Stimulated activated CD8-positive, alpha-beta memory T cell treated with anti-CD3 and anti-CD28 coated beads, Interleukin-2, amount 100 ng/mL, for 48 hours (primary cell): Measurements from ENCODE around the gene TXNDC16.

ENCODE experiments used
- DNase-seq, 2 donors: peaks; one replicate each; pipeline ENCODE4 v3.0.0-alpha.2; 2020; ENCODE audit warnings: low read depth in 2 of 2

The TXNDC16 gene

DNA sequence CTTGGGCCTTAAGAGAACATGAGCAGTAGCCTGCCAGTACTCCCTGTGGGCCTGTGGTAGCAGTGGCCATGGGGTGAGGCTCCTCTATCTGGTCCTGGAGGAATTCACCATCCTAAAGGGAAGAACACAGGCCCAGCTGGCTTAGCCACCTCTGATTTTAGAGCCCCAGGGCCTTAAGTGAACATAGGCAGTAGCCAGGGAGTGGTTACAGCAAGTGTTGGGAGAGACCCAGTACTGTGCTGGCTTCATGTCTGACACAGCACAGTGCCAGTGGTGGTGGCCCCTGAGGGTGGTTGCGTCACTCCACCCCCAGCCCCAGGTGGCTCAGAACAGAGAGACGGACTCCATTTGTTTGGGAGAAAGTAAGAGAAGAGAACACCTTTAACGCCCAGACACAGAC is 105.1 kb downstream of the TXNDC16 start:
- no peak for DNase-seq

DNA sequence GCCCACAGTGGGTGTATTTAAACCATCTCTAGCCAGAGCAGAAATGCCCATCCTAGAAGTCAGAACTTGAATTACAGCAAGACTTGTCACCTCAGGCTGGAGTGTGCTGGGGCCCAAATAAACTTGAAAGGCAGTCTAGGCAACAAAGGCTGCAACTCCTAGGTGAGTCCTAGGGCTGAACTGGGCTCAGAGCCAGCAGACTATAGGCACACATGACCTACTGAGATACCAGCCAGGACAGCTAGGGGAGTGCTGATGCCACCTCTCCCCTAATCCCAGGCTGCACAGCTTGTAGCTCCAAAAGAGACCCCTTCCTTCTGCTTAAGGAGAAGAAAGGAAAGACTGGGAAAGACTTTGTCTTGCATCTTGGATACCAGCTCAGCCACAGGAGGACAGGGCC is 106.0 kb downstream of the TXNDC16 start:
- no peak for DNase-seq

DNA sequence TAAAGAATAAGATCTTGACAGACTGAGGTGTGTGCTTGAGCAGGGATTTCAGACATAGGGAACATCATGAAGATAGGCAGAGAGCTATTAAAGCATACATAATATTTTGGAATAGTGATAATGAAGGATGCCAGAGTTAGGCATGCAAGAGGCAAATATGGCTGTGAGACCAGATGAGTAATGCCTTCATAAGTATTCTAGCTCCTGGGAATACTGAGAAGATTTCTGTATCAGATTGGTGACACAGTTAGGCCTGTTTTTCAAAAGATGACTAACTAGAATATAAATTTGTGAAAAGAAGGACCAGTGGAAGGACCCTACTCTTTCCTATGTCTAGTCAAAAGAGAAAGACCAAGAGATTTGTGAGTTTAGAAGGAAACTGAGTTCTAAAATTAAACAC is 108.8 kb downstream of the TXNDC16 start:
- DNase-seq = no peak

DNA sequence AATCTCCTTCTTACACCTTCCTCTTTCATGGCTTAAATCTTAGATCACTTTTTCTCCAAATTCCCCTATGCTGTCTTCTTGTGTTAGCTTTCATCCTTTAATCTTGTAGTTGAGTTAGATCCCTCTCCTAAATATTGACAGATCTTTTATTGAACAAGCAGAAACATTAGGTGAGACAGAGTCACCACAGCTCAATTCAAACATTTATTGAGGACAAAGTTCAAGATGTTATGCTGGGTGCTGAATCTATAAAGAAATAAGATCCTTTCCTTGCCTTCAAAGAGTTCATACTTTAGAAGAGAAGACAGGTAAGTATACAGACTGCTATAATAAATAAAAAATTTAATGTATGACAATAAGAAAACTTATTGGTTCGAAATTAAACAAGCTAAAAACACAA is 109.7 kb downstream of the TXNDC16 start:
- DNase-seq = no peak

DNA sequence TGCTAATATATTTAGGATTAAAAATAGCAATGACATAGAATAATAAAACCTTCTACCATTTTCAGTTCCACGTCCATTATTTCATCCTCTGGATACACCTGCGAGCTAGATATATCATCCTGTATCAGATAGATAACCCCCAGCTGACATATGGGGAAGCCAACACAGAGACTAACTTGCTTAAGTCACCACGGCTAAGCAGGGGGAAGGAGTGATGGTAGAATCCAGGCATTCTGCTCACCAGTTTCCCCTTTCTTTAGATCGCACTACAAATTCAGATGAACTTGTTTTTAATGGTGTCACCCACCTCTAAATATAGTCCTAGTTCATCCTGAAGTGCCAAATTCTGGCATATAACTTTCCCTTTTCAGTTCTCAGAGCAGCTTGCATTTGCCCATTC is 110.1 kb downstream of the TXNDC16 start:
- DNase-seq = no peak

DNA sequence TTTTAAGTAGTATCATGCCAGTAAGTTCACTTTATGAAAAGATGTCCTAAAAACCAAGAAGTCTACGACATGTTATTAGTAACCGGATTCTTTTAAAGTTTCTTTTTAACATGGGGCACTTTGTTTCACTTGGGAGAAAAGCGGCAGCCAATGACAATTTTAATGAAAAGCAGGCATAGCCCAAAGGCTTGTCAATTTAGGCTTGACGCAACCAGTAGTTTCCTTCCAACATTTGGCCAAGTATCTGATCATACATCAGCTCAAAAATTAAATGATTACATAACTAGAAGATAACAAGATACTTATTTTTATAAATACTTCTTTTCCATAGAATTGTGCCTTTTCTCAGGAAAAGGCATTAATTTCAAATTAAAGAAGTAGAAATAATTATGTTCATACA is 112.8 kb downstream of the TXNDC16 start:
- no peak for DNase-seq

DNA sequence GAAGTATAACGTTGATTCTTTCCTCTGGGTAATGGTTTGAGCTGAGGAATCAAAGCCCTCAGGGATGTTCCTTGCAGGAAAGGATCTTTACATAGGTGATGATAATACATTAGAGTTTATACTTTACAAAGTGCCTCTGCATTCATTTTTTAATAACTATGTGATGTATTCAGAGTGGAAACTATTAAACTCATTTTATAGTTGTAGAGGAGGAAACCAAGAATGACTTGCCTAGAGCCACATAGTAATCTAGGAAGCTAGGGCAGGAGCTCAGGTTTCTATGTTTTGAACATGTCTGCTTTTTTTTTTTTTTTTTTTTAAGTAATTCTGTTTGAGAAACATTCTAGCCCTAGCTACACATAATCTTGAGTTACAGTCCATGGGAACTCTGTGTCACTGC is 117.3 kb downstream of the TXNDC16 start:
- DNase-seq = no peak

DNA sequence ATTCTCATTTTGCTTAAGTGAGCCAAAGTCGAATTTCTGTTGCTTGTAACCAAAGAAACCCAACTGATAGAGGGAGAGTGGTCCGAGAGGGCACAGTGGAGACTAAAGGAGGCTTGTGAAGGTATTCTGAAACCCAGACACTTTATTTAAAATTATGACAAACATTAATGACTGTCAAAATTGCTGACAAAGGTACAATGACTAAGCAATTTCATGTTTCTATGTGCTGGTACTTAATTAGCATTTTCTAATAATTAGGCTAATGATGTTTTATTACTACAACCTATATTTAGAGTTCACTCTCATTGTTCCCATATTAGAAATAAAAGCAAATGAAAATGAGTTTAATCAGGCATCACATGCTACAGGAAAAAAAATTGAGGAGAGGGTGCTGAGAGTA is 121.8 kb downstream of the TXNDC16 start:
- no peak for DNase-seq

DNA sequence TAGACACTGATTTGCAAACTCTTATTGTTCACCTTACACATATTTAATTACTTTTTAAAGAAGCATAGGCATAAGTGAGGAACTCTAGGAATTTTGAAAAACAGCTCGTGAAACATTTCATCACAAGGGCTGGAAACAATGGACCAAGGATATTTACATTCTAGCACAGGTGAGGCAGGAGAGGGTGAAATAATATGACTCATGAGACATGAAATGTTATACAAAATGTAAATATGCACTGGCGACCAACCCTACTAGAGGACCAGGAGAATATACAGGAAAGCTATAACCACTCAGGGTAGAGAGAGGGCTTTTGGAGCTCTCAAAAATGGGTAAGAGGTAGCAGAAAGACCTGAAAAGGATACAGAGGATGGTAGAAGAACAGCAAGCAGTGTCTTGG is 122.9 kb downstream of the TXNDC16 start:
- no peak for DNase-seq

DNA sequence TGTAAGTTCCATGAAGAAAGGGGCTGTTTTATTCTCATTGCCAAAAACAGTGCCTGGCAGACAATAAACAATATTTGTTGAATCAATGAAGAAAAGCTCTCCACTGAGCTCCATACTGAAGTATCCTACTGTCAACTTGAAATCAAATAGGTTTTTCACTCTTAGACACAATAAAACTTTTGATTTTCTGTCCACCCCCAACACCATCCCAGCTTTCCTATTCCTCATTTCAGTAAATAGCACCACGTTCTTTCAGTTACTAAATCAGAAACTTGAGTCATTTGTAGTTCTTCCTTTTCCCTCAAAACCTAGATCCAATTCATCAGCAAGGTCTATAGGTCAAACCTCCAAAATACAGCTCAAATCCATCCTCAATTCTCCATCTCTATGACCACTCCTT is 124.8 kb downstream of the TXNDC16 start:
- no peak for DNase-seq

DNA sequence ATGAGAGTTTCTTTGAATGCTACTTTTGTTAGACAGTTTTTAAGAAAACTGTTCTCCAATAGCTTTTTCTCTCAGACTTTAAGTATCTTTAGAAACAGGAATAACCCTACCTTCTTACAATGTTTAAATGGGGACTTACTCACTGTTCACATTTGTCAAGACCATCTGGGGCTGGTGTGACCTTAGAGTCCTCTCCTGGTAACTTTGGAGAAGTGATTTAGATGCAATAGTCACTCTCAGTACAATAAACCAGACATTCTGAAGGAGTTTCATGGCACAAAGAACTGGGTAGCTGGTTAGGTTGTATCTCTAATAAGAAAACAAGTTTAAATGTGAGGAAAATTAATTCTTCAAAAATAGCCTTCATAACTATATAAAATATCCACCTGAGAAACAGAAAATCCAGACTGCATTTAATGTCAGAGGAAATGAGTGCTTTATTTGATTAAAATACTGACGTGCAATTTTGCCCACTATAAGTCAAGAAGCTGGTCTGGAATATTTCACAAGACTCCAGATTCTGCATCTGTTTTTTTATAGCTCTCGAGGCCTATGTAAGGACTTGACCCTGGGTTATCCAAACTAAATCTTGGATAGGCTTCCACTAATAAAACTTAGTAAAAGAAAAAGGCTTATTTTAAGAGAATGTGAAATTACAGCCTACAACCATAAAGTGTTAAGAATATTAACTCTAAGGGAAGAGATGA is 129.5 kb downstream of the TXNDC16 start:
- DNase-seq = no peak

DNA sequence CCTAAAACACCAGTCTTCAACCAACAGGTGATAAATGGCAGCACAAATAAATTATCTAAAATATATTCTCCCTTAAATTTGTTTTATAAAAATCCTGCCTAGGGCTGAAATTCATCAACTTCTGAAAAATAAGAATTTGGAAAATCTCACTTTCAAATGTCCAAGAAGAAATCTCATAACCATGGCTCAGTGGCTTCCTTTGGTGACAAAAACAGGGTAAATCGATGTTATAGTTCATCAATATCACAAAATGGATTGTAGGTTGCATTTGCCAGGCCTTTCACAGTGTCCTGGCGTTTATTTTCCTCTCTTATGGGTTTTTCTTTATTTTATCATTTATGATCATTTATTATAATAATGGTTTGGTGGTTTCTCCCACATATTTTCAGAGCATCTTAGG is 135.2 kb downstream of the TXNDC16 start:
- DNase-seq = no peak

DNA sequence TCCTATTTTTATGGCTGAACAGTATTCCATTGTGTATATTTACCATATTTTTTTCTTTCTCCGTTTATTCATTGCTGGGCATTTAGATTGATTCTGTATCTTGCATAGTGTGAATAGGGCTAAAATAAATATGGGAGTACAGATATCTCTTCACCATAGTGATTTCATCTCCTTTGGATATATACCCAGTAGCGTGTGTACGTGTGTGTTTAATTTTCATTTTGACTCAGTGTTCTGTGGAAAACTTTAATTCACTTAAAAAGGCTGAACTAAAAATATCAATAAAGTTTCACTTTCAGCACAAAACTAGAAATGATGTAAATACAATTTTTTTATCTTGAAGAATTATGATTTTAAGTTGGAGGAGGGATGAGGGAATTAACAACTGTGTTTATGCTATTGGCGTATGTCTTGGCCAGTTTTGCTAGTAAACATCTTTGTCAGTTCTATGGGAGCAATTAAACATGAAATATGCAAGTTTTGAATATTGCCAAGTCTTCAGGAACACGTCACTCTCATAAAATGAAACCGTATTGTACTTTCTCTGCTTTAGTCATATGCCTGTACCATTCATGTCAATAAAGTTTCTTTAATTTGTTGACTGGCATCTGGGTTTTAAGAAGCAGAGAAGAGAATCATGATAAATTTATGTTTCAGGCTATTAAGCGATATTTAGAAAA is 138.4 kb downstream of the TXNDC16 start:
- no peak for DNase-seq

DNA sequence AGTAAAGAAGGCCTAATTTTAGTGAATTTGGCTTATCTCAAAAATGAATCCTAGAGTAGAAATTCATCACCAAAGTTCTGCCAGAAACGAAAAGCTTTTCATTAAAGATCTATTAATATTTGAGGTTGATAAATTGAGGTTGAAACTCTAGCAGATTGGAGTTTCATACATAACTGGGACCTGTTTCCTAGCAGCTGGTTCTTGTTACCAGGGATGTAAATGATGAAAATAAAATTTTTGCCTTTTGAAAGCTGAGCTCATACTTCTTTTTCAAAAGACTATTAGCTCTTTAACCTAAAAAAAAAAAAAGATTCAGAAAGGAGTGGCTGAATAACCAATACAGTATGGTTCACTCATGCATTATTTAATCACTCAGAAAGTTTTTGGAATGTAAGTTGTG is 139.9 kb downstream of the TXNDC16 start:
- DNase-seq = no peak

DNA sequence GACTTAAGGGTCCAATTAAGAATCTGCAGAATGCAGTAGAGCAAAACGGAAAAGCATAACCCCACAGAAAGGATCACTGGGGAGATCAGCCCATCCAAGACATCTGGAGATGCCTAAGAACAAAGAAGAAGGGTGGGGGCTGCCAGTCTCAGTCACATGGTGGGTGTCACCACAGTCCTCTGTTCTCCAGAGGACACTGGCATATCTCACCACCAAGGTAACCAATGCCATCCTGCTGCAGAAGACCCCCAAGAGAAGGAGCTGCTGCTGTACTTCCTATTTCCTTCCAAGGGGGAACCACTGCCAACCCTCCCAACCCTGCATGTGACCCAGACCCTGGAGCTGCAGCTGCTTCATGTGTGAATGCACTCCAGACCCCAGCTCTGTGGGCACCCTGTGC is 147.0 kb downstream of the TXNDC16 start:
- no peak for DNase-seq

DNA sequence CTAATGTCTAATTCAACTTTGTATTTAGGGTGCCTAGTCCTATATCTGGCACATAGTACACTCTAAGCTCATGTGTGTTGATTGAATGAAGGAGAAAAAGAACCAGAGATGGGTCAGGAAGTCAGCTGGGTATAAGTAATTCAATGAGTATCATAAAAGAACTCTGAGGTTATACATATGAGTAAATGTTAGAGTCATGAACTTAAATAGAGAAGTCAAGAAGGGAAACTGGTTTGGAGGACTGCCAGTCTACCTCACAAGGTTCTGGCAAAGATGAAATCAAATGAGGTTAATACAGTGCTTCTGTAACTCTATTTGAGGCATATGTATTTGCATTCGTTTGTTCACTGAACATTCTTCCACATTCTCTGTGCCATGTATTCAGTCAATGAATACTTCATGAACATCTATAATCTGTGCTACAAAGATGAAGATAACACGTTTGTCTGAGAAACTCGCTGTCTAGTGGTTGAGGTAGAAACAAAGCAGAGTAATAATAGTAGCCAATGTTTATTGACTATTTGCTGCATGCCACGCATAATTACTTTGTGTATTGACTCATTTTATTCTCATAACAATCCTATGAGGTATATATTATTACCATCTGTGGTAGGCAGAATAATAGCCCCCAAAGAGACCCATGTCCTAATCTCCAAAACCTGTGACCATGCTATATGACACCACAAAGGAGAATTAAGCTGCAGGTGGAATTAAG is 149.3 kb downstream of the TXNDC16 start:
- no peak for DNase-seq

DNA sequence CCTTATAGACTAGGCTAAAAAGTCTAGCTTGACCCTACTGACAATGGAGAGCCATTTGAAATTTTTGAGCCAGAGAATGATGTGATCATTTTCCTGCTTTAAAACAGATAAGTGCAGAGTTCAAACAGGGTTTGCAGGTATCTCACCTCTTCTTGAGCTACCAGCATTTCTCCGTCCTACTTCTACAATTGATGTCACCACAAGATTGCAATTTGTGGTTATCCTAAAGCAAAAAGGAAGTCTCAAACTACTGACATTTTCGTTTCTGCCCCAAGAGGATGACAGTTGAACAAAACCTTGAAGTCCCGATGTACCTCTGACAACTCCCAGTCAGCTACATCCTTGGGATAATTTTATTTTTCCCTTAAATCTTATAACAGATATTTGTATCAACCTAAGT is 151.5 kb downstream of the TXNDC16 start:
- no peak for DNase-seq

DNA sequence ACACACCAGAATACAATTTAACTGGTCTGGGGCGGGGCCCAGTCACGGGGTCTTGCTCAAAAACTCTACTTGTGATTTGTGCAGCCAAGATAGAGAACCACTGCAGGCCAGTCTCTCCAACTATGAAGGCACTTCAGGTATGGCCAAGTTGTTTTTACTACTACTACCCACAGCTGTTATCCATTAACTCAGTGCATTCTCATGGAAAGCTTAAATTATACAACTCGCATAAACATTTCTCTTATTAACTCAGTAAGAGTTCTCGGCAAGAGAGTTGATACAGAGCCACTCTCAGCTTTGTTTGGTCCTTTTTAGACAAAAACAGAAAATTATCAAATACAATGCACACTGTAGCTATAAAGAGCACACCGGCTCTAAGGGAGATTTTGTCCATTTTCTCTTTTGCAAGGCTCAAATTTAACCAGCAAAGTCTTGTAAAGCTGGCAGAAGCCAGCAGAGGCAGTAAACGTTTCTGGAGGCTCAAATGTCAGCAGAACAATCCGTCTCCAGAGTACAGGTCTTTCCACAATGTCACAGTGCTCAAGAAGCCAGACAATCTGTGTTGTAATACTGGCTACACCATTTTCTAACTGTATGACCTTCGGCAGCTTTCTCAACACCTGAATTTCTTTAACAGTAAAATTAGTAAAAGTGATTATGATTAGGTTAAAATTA is 152.2 kb downstream of the TXNDC16 start:
- DNase-seq = no peak

DNA sequence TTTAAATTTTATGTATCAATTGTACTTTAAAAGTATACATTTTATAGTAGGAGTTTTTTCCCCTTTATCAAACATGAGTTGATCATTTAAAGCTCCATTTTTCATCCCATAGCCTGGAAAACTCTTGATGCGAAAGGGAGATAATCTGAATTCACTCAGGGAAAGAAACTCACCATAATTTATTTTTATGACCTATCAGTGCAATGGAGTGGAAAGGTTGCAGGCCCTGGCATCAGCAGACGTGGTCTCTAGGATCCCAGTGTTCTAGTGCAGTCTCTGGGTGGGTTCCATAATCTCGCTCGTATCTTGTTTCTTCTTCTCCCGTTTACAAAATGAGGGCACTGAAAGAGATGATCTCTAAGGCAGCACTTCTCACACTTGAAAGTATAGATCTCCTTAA is 153.2 kb downstream of the TXNDC16 start:
- DNase-seq = no peak

DNA sequence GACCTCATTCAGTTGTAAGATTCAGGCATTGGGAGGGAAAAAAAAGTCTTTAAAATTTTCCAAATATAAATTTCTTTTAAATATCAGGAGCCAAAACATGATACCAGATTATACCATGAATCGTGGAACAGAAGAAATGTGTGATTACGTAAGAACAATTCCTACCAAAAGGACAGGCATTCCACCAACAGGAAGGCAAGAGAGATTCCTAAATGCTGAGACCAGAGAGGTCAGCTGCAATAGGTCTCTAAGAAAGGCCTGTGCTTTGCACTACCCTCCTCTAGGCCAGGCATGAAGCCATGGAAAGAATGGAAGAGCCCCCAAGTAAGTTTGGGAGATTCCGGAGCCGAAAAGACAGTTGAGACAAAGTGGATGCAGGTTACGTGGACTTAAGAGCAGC is 154.5 kb downstream of the TXNDC16 start:
- no peak for DNase-seq

DNA sequence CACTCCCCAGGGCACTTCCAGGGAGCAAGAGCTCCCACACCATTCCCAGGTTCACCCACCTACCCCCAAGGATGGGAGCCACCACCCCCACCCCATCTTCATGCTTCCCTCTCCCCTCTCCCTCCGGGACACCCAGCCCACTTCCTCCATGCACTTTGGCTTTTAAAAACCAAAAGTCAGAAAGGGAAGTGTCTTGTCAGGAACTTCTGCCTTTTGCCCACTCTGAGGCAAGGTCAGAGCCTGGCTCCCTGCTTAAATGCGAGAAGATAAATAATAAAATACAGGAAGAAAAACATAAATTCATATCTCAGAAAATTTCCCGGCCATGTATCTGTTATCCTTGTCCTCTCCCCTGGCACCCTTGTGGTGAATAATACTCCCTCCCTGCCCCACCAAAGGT is 156.6 kb downstream of the TXNDC16 start:
- no peak for DNase-seq

DNA sequence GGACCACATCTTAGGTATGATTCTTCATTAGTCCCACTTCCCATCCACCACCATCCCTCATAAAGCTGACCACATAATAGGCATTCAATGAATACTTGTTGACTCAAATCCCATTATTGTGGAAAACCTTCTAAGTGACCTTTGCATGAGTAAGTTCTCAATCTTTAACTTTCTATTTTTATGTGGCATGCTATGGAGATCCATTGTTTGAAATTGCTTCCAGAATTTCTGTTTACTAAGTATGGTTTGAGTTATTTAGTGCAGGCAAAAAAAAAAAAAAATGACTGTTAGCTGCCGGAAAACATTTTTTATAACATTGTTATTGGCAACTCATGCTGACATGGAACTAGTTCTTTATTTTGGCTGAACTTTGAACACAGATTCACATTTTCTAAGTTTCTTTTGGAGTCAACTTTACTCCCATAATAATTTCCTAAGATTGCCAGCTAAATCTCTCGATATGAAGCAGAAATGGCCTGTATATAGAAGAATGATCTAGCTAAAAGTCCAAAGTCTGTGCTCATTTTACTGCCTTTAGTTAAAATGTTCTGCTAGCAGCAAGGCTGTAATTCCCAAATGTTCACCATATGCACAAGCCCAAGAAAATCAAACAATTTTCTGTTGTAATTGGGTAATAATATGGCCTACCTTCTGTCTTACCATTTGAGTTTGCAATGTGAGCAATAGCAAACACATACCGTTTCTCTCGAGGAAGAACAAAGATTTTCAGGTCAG is 160.3 kb downstream of the TXNDC16 start:
- DNase-seq = no peak
